ENCODE data around the gene GPER1. TPM values are rescaled to one million over a fixed set of nuclear protein-coding genes. Genes with fewer than 3 reads are reported as not detected.

The GPER1 gene
- total RNA-seq, 1 donor from 2014 or later: 1.2 TPM

DNA sequence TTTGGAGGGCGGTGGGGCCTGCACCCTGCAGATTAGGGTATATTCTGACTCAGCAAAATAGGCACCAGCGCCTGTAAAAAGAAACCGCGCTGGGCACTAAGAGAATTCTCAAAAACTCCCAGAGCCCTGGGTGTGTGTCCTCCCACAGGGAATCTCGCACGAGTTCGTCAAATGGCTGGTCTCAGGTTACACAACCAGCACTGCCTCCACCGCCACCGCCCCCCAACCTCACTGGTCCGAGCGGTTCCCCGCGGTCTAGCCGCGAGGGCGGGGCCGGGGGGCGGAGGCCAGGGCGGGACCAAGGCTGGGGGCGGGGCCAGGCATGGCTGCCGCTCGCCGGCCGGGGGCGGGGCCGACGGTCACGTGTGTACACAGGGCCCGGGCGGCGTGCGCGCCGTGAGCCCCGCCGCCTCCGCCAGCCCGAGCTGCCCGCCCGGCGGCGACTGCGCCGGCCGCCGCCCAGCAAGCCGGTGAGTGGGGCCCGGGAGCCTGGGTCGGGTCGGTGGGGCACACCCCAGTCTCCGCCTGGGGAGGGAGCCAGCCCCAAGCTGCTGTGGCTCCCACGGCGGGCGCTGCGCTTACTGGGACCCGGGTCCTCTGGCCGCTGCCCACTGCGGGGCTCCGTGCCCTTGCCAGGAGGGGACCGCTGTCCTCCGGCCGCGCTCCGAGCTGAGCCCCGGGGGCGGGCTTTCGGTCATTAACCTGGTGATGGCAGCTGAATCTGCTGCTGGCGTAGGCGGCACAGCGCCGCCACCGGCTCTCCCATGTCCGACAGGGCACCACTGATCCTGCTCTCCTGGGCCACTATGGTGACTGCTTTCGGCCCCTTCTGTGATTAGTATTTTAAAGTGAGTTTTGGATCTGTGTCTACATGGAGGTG, 43.5 kb upstream of the GPER1 start, which contains the start of gene GPR146:
Gene GPR146 (plus strand): TSS at position 358 of the 880 bp plus-strand sequence. CDS start 12,970 bp downstream, outside the sequence.
- no peaks in the 10 kb centered on the region for H3K27me3 ChIP-seq
- H3K27me3 Mint-ChIP-seq (ENCODE audit: insufficient read depth, low read depth): peaks cover 5% of the 10 kb centered on the region
- peaks cover 75% of the 10 kb centered on the region for H3K4me1 Mint-ChIP-seq
- H3K27ac ChIP-seq: peak within 1 kb of the TSS; percentile 95
- no peaks in the 10 kb centered on the region for H3K9me3 Mint-ChIP-seq
- H4K20me1 ChIP-seq (ENCODE audit: low read depth): peaks cover 39% of the 10 kb centered on the region
- peak within 1 kb of the TSS; percentile 59 for H3K9ac ChIP-seq
- H3K9me3 ChIP-seq (ENCODE audit: low read depth): no peaks in the 10 kb centered on the region
- H3K36me3 ChIP-seq: no peaks in the 10 kb centered on the region
- H3F3A ChIP-seq (ENCODE audit: low read depth): peaks cover 47% of the 10 kb centered on the region
- peak; percentile 99 for DNase-seq (ENCODE audit: low spot score)
- H3K4me3 Mint-ChIP-seq: peak within 1 kb of the TSS; percentile 92
- peak within 1 kb of the TSS; percentile 95 for H3K27ac Mint-ChIP-seq
- H2AFZ ChIP-seq (replicated peaks): no peak within 1 kb of the TSS
- peaks cover 49% of the 10 kb centered on the region for H3K79me2 ChIP-seq (ENCODE audit: low read depth)
- no peaks in the 10 kb centered on the region for H3K36me3 Mint-ChIP-seq
- peak within 1 kb of the TSS; percentile 82 for H3K4me3 ChIP-seq
- H3K4me2 ChIP-seq: peak within 1 kb of the TSS; percentile 93
- H3K4me1 ChIP-seq: peaks cover 56% of the 10 kb centered on the region
- TF ChIP-seq EZH2phosphoT487 (IDR thresholded peaks at IDR 0.05) (no peak), EZH2 (IDR thresholded peaks at IDR 0.05) (no peak)
- TF ChIP-seq, protein P1, sequence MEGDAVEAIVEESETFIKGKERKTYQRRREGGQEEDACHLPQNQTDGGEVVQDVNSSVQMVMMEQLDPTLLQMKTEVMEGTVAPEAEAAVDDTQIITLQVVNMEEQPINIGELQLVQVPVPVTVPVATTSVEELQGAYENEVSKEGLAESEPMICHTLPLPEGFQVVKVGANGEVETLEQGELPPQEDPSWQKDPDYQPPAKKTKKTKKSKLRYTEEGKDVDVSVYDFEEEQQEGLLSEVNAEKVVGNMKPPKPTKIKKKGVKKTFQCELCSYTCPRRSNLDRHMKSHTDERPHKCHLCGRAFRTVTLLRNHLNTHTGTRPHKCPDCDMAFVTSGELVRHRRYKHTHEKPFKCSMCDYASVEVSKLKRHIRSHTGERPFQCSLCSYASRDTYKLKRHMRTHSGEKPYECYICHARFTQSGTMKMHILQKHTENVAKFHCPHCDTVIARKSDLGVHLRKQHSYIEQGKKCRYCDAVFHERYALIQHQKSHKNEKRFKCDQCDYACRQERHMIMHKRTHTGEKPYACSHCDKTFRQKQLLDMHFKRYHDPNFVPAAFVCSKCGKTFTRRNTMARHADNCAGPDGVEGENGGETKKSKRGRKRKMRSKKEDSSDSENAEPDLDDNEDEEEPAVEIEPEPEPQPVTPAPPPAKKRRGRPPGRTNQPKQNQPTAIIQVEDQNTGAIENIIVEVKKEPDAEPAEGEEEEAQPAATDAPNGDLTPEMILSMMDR (IDR thresholded peaks at IDR 0.05): peak; percentile 71

GRCh38 chr7:1045069-1046063, 42.5 kb upstream of the GPER1 start:
- Mint-ChIP-seq H3K27me3 (ENCODE audit: insufficient read depth, low read depth) (peaks cover 5% of the 10 kb centered on the region), H3K4me3 (peak overlapping the region; percentile 92), H3K9me3 (no peaks in the 10 kb centered on the region), H3K4me1 (peaks cover 74% of the 10 kb centered on the region), H3K27ac (peak overlapping the region; percentile 22), H3K36me3 (no peaks in the 10 kb centered on the region)
- DNase-seq (ENCODE audit: low spot score): no peak
- Histone ChIP-seq H3K36me3 (no peaks in the 10 kb centered on the region), H3K4me1 (peaks cover 55% of the 10 kb centered on the region), H4K20me1 (ENCODE audit: low read depth) (peaks cover 39% of the 10 kb centered on the region), H3K27me3 (no peaks in the 10 kb centered on the region), H3K9me3 (ENCODE audit: low read depth) (no peaks in the 10 kb centered on the region), H3F3A (ENCODE audit: low read depth) (peaks cover 44% of the 10 kb centered on the region), H3K4me3 (peak overlapping the region; percentile 82), H3K9ac (no peak overlapping the region), H2AFZ (replicated peaks) (no peak overlapping the region), H3K27ac (peak overlapping the region; percentile 95), H3K79me2 (ENCODE audit: low read depth) (peaks cover 48% of the 10 kb centered on the region), H3K4me2 (peak overlapping the region; percentile 93)
- TF ChIP-seq, protein P1 (IDR thresholded peaks at IDR 0.05): no peak
- no peak for TF ChIP-seq EZH2phosphoT487 (IDR thresholded peaks at IDR 0.05)
- TF ChIP-seq EZH2 (IDR thresholded peaks at IDR 0.05): no peak

DNA sequence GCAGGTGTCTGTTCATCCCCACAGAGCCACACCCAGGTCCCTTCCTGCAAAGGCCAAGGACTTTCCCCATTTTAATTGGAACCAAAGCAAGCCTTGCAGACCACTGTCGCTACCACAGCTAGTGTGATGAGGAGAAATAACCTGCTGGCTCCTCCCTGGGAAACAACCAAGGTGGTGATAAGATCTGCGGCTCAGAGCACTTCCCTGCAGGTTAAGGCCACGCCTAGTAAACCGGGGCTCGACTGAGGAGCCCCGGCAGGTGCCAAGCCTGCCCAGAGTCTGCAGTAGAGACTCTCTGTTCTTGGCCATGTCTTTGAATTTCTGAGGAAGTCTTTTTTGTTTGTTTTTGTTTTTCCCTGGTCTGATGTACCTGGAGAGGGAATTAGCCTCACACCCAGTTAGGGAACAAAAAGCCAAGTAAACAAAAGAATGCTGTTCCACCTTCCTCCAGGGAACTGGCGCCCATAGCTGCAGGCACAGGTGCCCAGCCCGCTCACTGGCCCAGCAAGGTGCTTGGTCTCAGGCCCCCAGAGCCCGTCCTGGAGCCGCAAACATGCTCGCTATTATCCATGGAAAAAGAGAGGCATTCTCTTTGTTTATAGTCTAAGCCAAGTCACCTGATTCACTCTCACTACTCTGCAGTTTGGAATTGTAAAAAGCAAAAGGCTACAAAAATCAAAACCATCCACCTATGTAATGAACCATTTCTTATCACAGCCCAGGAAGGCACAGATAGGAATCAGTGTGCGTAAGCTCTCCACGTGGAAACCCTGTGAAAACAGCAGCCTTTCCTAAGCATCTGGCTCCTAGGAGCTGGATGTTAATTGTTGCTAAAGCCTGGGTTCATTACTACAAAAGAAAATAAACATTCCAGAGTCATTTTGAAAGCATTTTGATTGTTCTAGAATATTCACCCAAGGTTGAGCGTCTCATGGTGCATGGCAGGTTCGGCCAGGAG, 40.9 kb upstream of the GPER1 start:
- peaks cover 39% of the 10 kb centered on the region for H4K20me1 ChIP-seq (ENCODE audit: low read depth)
- H3K36me3 ChIP-seq: no peaks in the 10 kb centered on the region
- peak overlapping the region; percentile 24 for H3K4me2 ChIP-seq
- peak overlapping the region; percentile 38 for H3K4me3 Mint-ChIP-seq
- H3K27me3 ChIP-seq: no peaks in the 10 kb centered on the region
- no peaks in the 10 kb centered on the region for H3K9me3 Mint-ChIP-seq
- no peak overlapping the region for H2AFZ ChIP-seq (replicated peaks)
- H3K27me3 Mint-ChIP-seq (ENCODE audit: insufficient read depth, low read depth): peaks cover 3% of the 10 kb centered on the region
- TF ChIP-seq, protein P1 (IDR thresholded peaks at IDR 0.05): no peak
- H3F3A ChIP-seq (ENCODE audit: low read depth): peaks cover 41% of the 10 kb centered on the region
- H3K79me2 ChIP-seq (ENCODE audit: low read depth): peaks cover 44% of the 10 kb centered on the region
- no peaks in the 10 kb centered on the region for H3K36me3 Mint-ChIP-seq
- H3K27ac Mint-ChIP-seq: peak overlapping the region; percentile 50
- H3K4me1 ChIP-seq: peaks cover 44% of the 10 kb centered on the region
- no peak for DNase-seq (ENCODE audit: low spot score)
- no peak overlapping the region for H3K9ac ChIP-seq
- H3K4me3 ChIP-seq: no peak overlapping the region
- no peaks in the 10 kb centered on the region for H3K9me3 ChIP-seq (ENCODE audit: low read depth)
- peaks cover 68% of the 10 kb centered on the region for H3K4me1 Mint-ChIP-seq
- H3K27ac ChIP-seq: peak overlapping the region; percentile 2
